Esophagus squamous epithelium (tissue), 5 donors: ENCODE data around the gene KLHDC7B. TPM values are rescaled to one million over a fixed set of nuclear protein-coding genes. Genes with fewer than 3 reads are reported as not detected.
"Not testable (repeated sequence)": the region's sequence is repeated elsewhere in the genome, so short reads cannot be mapped to it uniquely, and the experiment has no call there.

Source experiments
- DNase-seq: peaks from one replicate; lab custom pipeline; 2025; lab: John Stamatoyannopoulos, UW
- H3K27ac ChIP-seq, 4 donors: fragments of 200-600 bp; sonication (generic); one replicate each; pipeline ENCODE4 v1.5.1; 2016 to 2019; ENCODE audit warnings: mild to moderate bottlenecking in 1 of 4
- H3K27me3 ChIP-seq, 4 donors: fragments of 200-600 bp; sonication (generic); 1 replicate in 3 of 4; 2 replicates in 1 of 4; pipeline versions ENCODE4 v1.5.1 to v1.6.0; 2017 to 2021; ENCODE audit warnings: antibody characterized with exemption in 1 of 4
- H3K36me3 ChIP-seq, 3 donors: fragments of 200-600 bp; sonication (generic); one replicate each; pipeline ENCODE4 v1.5.1; 2016 to 2019
- H3K4me1 ChIP-seq, 3 donors: fragments of 200-600 bp; sonication (generic); one replicate each; pipeline ENCODE4 v1.5.1; 2017 to 2019
- H3K4me3 ChIP-seq, 4 donors: fragments of 200-600 bp; sonication (generic); 1 replicate in 3 of 4; 2 replicates in 1 of 4; pipeline ENCODE4 v1.5.1; 2016 to 2019; ENCODE audit warnings: mild to moderate bottlenecking in 2 of 4, moderate library complexity in 1 of 4
- H3K9me3 ChIP-seq, 3 donors: fragments of 200-600 bp; sonication (generic); one replicate each; pipeline ENCODE4 v1.5.1; 2016 to 2019
- CTCF ChIP-seq, 6 experiments: fragments of 450-650 bp in 4 of 6; fragments of 200-600 bp in 2 of 6; sonication (generic) in 2 of 6; IDR thresholded peaks; one replicate each; pipeline ENCODE4 v1.5.1; 2016 to 2019; ENCODE audit warnings: antibody characterized with exemption in 6 of 6, mild to moderate bottlenecking in 4 of 6, moderate library complexity in 4 of 6
- POLR2A ChIP-seq, 4 donors: fragments of 450-650 bp; IDR thresholded peaks; one replicate each; pipeline ENCODE4 v1.6.1; 2017; ENCODE audit warnings: antibody characterized with exemption in 4 of 4, mild to moderate bottlenecking in 4 of 4, moderate library complexity in 3 of 4
- WGBS, 2 donors: methylation state at CpG; one replicate each; pipeline ENCODE4 v1.1.5; 2018; 5-methylcytosine and 5-hydroxymethylcytosine counted together
- intact Hi-C: fragments of 100-400 bp; cut with DNase I; formaldehyde crosslinking; loops from one replicate; pipeline ENCODE4 v1.15.0; 2022
- total RNA-seq, 4 donors: library from RNA; depleted of rRNA; stranded (reverse); fragments of >200 nt; gene quantifications; one replicate each; pipeline ENCODE4 v1.1.0, GENCODE V29; 2016
- donor health status: DM: yes; HTN: yes; CAD: no.

KLHDC7B gene
- total RNA-seq, 4 donors from 2014 or later: 0.26 to 0.53 (median 0.40) TPM

DNA sequence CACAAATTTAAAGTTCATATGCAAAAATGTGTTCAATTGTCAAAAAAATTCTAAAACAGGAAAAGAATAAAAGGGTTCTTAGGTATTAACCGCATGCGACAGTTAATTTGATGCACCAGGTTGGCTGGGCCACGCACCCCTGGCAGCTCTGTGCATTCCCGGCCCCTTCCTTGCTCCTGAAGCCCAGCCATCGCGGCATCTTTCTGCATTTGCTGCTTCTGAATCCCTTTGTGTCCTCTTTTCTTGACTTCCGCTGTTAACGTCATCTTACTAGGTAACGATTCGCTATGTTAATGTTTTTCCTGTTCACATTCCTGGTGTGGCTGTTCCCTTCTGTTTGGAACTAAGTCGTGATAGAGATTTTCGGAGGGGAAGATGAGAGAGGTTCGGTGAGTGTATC lies 7.9 kb upstream of the KLHDC7B start:
- DNase-seq: no peak
- H3K4me1 ChIP-seq: peaks cover 21 to 85% (median 38%) of the 10 kb centered on the region in 3 donors
- 80 to 89% methylated on average over 12 to 13 of the region's 13 CpGs for WGBS, 2 donors

GRCh38 chr22:50540381-50540780 lies 5.3 kb upstream of the KLHDC7B start:
- H3K4me3 ChIP-seq: no peak overlapping the region
- peaks cover 37 to 91% (median 64%) of the 10 kb centered on the region in 3 donors for H3K4me1 ChIP-seq
- peak overlapping the region; percentile 85 to 95 (median 94) for H3K27ac ChIP-seq
- no peak for TF ChIP-seq POLR2A (IDR thresholded peaks at IDR 0.05)
- TF ChIP-seq CTCF (IDR thresholded peaks at IDR 0.05): no peak
- intact Hi-C loops: no loop called here
- 45 to 81% methylated on average over 10 of the region's 10 CpGs for WGBS, 2 donors
- H3K9me3 ChIP-seq: no peaks in the 10 kb centered on the region
- DNase-seq: no peak
- peaks cover 0 to 17% (median 0%) of the 10 kb centered on the region in 4 donors for H3K27me3 ChIP-seq
- H3K36me3 ChIP-seq: no peaks in the 10 kb centered on the region

More for the DNA sequence above, 7.9 kb upstream of the KLHDC7B start:
- TF ChIP-seq CTCF (IDR thresholded peaks at IDR 0.05) (no peak), POLR2A (IDR thresholded peaks at IDR 0.05) (no peak)
- peak overlapping the region; percentile 85 to 95 (median 94) for H3K27ac ChIP-seq
- no peaks in the 10 kb centered on the region for H3K9me3 ChIP-seq
- no peak overlapping the region for H3K4me3 ChIP-seq
- peaks cover 0 to 20% (median 0%) of the 10 kb centered on the region in 4 donors for H3K27me3 ChIP-seq
- H3K36me3 ChIP-seq: no peaks in the 10 kb centered on the region
- intact Hi-C loops: no loop called here

- Histone ChIP-seq H3K27ac (peak overlapping the region; percentile 85 to 95 (median 94)), H3K4me3 (peak overlapping the region in 1 of 4 donors; percentile 28), H3K27me3 (peaks cover 0 to 30% (median 0%) of the 10 kb centered on the region in 4 donors), H3K4me1 (peaks cover 40 to 92% (median 72%) of the 10 kb centered on the region in 3 donors)
- DNase-seq, H3K36me3 ChIP-seq, H3K9me3 ChIP-seq, intact Hi-C loops: not testable (repeated sequence)
- peak in 1 of 4 donors; percentile 20 for TF ChIP-seq POLR2A (IDR thresholded peaks at IDR 0.05)
- 24 to 37% methylated on average over 5 of the region's 5 CpGs for WGBS, 2 donors
Measured at GRCh38 chr22:50541667-50542026, 4.1 kb upstream of the KLHDC7B start.

GRCh38 chr22:50542416-50542927 lies 3.2 kb upstream of the KLHDC7B start:
- DNase-seq: no peak
- WGBS, 2 donors: 65 to 81% methylated on average over 17 to 18 of the region's 19 CpGs
- Histone ChIP-seq H3K36me3 (no peaks in the 10 kb centered on the region), H3K9me3 (no peaks in the 10 kb centered on the region), H3K27me3 (peaks cover 0 to 38% (median 0%) of the 10 kb centered on the region in 4 donors), H3K4me3 (no peak overlapping the region), H3K4me1 (peaks cover 40 to 97% (median 72%) of the 10 kb centered on the region in 3 donors), H3K27ac (peak overlapping the region; percentile 85 to 95 (median 94))
- intact Hi-C loops: no loop called here
- TF ChIP-seq POLR2A (IDR thresholded peaks at IDR 0.05) (peak in 1 of 4 donors; percentile 48), CTCF (IDR thresholded peaks at IDR 0.05) (peak in 3 of 6 experiments; percentile 38 to 67 (median 52))

DNA sequence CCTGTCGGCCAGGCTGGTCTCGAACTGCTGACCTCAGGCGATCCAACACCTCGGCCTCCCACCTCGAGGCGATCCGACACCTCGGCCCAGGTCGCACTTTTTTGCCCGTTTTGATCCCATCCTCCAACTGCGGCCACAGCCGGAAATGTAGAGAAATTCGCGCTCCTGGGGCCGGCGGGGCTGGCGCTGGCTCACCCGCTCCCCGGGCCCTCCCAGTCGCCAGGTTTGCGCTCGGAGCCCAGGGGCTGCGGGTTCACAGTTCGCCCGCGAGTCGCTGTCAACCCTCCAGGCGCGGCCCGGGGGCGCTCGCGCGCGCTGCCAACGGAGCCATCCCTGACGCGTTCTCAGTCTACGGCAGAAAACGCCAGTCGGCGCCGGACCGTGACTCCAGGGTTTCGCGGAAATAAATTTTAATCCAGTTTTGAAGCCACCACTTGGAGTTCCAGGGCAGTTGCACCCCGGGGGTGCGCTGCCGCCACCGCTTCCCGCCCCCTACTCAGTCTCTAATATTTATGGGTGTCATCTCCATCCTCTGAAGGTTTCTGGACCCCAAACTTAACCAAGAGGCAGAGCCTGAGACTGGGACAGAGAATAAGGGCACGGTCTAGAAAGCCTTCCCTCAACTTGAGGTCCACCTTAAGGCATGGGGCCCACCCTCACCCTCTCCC lies 1.5 kb upstream of the KLHDC7B start:
- Histone ChIP-seq H3K4me3 (peak overlapping the region; percentile 0 to 56 (median 31)), H3K4me1 (peaks cover 25 to 96% (median 58%) of the 10 kb centered on the region in 3 donors), H3K36me3 (no peaks in the 10 kb centered on the region), H3K9me3 (no peaks in the 10 kb centered on the region), H3K27me3 (peaks cover 0 to 48% (median 0%) of the 10 kb centered on the region in 4 donors), H3K27ac (peak overlapping the region; percentile 70 to 94 (median 80))
- TF ChIP-seq POLR2A (IDR thresholded peaks at IDR 0.05) (peak in 1 of 4 donors; percentile 36), CTCF (IDR thresholded peaks at IDR 0.05) (peak; percentile 5 to 48 (median 39))
- WGBS, 2 donors: 2 to 12% methylated on average over 9 to 31 of the region's 52 CpGs
- DNase-seq: no peak
- intact Hi-C loops: no loop called here
